K562 (cell line): ENCODE measurements around the gene TACR2. TPM values are rescaled to one million over a fixed set of nuclear protein-coding genes. Genes with fewer than 3 reads are reported as not detected.

Experiments used
- ATAC-seq: fragments of 200-7000 bp; cut with Tn5 transposase; 3 replicates; pipeline ENCODE4 v1.9.1; 2020; ENCODE audit warnings: moderate library complexity
- BruUV-seq: library from RNA; stranded (reverse); fragments of 400-500 nt; replicated peaks from 2 replicates; lab custom pipeline; 2021; lab: Mats Ljungman, UMichigan
- CTCF ChIA-PET: fragments of 300-600 bp; formaldehyde crosslinking; extraction: SDS; loops from one replicate; lab custom pipeline; 2021; ENCODE audit warnings: low intra/inter-chr PET ratio; lab: Yijun Ruan, JAX
- POLR2A ChIA-PET: fragments of 300-600, 350-650 bp; sonication (Branson Sonifier 250); formaldehyde crosslinking; extraction: SDS; loops from one replicate; lab custom pipeline; 2021; ENCODE audit warnings: antibody characterized with exemption, inconsistent platforms; lab: Yijun Ruan, JAX
- DNase-seq, 4 experiments: peaks; one replicate each; pipeline versions ENCODE4 v3.0.0 to v3.0.0-alpha.2; 2011 to 2018; ENCODE audit warnings: low spot score in 3 of 4, mixed read lengths in 3 of 4; ENCODE audit errors: extremely low read depth in 1 of 4
- FAIRE-seq: peaks from 2 replicates; lab custom pipeline; 2011; peaks lifted over from hg19 to GRCh38; lab: Jason Lieb, UNC
- H2AFZ ChIP-seq: 2 replicates; pipeline ENCODE4 v1.6.0; 2011; ENCODE audit warnings: low read depth, low read length, control low read depth, inconsistent platforms
- H3K27ac ChIP-seq: fragments of 200-600 bp; 3 replicates; pipeline ENCODE4 v1.8.0; 2011; ENCODE audit warnings: low read depth, mild to moderate bottlenecking, control low read depth, inconsistent platforms, low read length, moderate library complexity, mixed read lengths; ENCODE audit errors: extremely low read depth
- H3K27me3 ChIP-seq, 2 experiments: fragments of 300-600 bp in 1 of 2; 2 replicates in 1 of 2; 3 replicates in 1 of 2; pipeline versions ENCODE4 v1.6.0 to v1.8.0; 2011; ENCODE audit warnings: inconsistent platforms in 2 of 2, low read length in 2 of 2, mild to moderate bottlenecking in 1 of 2, mixed read lengths in 1 of 2, moderate library complexity in 1 of 2; ENCODE audit not compliant: control insufficient read depth in 2 of 2, insufficient read depth in 2 of 2
- H3K36me3 ChIP-seq: fragments of 300-600 bp; 3 replicates; pipeline ENCODE4 v1.8.0; 2011; ENCODE audit warnings: mild to moderate bottlenecking, low read length, inconsistent platforms; ENCODE audit not compliant: control insufficient read depth, insufficient read depth
- H3K4me1 ChIP-seq, 2 experiments: fragments of 200-600 bp in 1 of 2; replicated peaks in 1 of 2; 2 replicates in 1 of 2; 3 replicates in 1 of 2; pipeline versions ENCODE4 v1.5.1 to v1.8.0; 2011; ENCODE audit warnings: inconsistent platforms in 2 of 2, low read length in 2 of 2, mild to moderate bottlenecking in 1 of 2, mixed read lengths in 1 of 2, moderate library complexity in 1 of 2; ENCODE audit not compliant: control insufficient read depth in 2 of 2, insufficient read depth in 2 of 2
- H3K4me2 ChIP-seq: 2 replicates; pipeline ENCODE4 v1.6.1; 2011; ENCODE audit warnings: low read length, control low read depth, inconsistent platforms, mixed read lengths; ENCODE audit not compliant: insufficient read depth
- H3K4me3 ChIP-seq: fragments of 200-600 bp; sonication (generic), shearing (Covaris generic); 2 replicates; pipeline ENCODE4 v1.5.1; 2016; ENCODE audit warnings: control low read depth, inconsistent platforms
- H3K79me2 ChIP-seq: fragments of 200-600 bp; 3 replicates; pipeline ENCODE4 v1.8.0; 2011; ENCODE audit warnings: low read length, inconsistent platforms; ENCODE audit not compliant: control insufficient read depth, insufficient read depth
- H3K9ac ChIP-seq, 2 experiments: 2 replicates each; pipeline versions ENCODE4 v1.6.0 to v1.6.1; 2011; ENCODE audit warnings: low read depth in 2 of 2, low read length in 2 of 2, control low read depth in 1 of 2, inconsistent platforms in 1 of 2, mild to moderate bottlenecking in 1 of 2, mixed read lengths in 1 of 2; ENCODE audit not compliant: insufficient read depth in 1 of 2
- H3K9me1 ChIP-seq: one replicate; pipeline ENCODE4 v1.6.0; 2011; ENCODE audit warnings: inconsistent platforms, mild to moderate bottlenecking, low read length, moderate library complexity; ENCODE audit not compliant: control insufficient read depth, insufficient read depth
- H3K9me3 ChIP-seq: replicated peaks from 2 replicates; pipeline ENCODE4 v1.5.1; 2011; ENCODE audit warnings: low read depth, low read length, inconsistent platforms; ENCODE audit not compliant: control insufficient read depth, insufficient read depth
- H4K20me1 ChIP-seq: replicated peaks from 2 replicates; pipeline ENCODE4 v1.6.1; 2011; ENCODE audit warnings: low read length, inconsistent platforms, mixed read lengths; ENCODE audit not compliant: control insufficient read depth, insufficient read depth
- BRCA1 ChIP-seq, 2 experiments: fragments of 450-650 bp in 1 of 2; sonication (generic) in 1 of 2; formaldehyde crosslinking in 1 of 2; IDR thresholded peaks; 2 replicates each; pipeline versions ENCODE4 v1.5.0 to v1.6.1; 2017 to 2020; ENCODE audit warnings: mild to moderate bottlenecking in 1 of 2, missing genetic modification reagents in 1 of 2
- FOSL1 ChIP-seq: fragments of 200-800 bp; sonication (Bioruptor generic); conservative IDR thresholded peaks from 2 replicates; pipeline ENCODE4 v1.6.1; 2016; ENCODE audit warnings: missing genetic modification characterization, missing compliant biosample characterization
- FOXA3 ChIP-seq, 2 experiments: fragments of 450-650 bp in 1 of 2; sonication (generic) in 1 of 2; formaldehyde crosslinking; IDR thresholded peaks in 1 of 2; conservative IDR thresholded peaks in 1 of 2; 2 replicates each; pipeline versions ENCODE4 v1.4.0 to v1.8.0; 2020 to 2022; ENCODE audit warnings: mild to moderate bottlenecking in 2 of 2, missing genetic modification reagents in 1 of 2
- GABPB1 ChIP-seq: sonication (generic); formaldehyde crosslinking; IDR thresholded peaks from 2 replicates; pipeline ENCODE4 v1.8.0; 2022; ENCODE audit warnings: mild to moderate bottlenecking, missing genetic modification reagents
- KDM5B ChIP-seq: fragments of 200-600 bp; sonication (generic); IDR thresholded peaks from 2 replicates; pipeline ENCODE4 v1.6.1; 2012; ENCODE audit warnings: low read depth, mild to moderate bottlenecking, moderate library complexity, low read length, control low read depth, inconsistent platforms; ENCODE audit not compliant: insufficient replicate concordance
- RHOXF2B ChIP-seq: fragments of 250-450 bp; sonication (Bioruptor Pico); conservative IDR thresholded peaks from 2 replicates; pipeline ENCODE4 v1.5.1; 2021
- ZNF263 ChIP-seq: sonication (generic); formaldehyde crosslinking; IDR thresholded peaks from 2 replicates; pipeline ENCODE4 v1.8.0; 2022; ENCODE audit warnings: mild to moderate bottlenecking, missing genetic modification reagents, borderline replicate concordance
- ZNF639 ChIP-seq, 2 experiments: fragments of 200-800 bp in 1 of 2; sonication (Bioruptor generic) in 1 of 2; sonication (generic) in 1 of 2; formaldehyde crosslinking in 1 of 2; IDR thresholded peaks in 1 of 2; conservative IDR thresholded peaks in 1 of 2; 2 replicates each; pipeline versions ENCODE4 v1.5.0 to v1.6.1; 2016 to 2020; ENCODE audit warnings: missing compliant biosample characterization in 1 of 2, missing genetic modification characterization in 1 of 2, missing genetic modification reagents in 1 of 2
- WGBS: fragments of 100-300 bp; shearing (Covaris generic); methylation state at CpG from one replicate; pipeline ENCODE4 v1.1.6; 2016; ENCODE audit warnings: low coverage, mixed read lengths; ENCODE audit not compliant: insufficient coverage; ENCODE audit errors: missing lambda C conversion rate; 5-methylcytosine and 5-hydroxymethylcytosine counted together
- in situ Hi-C: fragments of 300-500 bp; cut with MboI; formaldehyde crosslinking; loops from 4 replicates; pipeline ENCODE4 v1.15.0; 2018; ENCODE audit warnings: inconsistent platforms, mixed read lengths
- intact Hi-C: fragments of 100-400 bp; cut with micrococcal nuclease; formaldehyde crosslinking; loops from 2 replicates; pipeline ENCODE4 v1.14.2; 2022
- polyA plus RNA-seq, 8 experiments: library from polyadenylated mRNA; depleted of rRNA in 4 of 8; stranded (reverse) in 5 of 8; unstranded in 3 of 8; fragments of >200 nt; fragmentation: Nextera tagmentation in 2 of 8; fragmentation: Illumina TruSeq in 1 of 8; extraction: Ambion mirVana in 2 of 8; extraction: Trizol in 1 of 8; gene quantifications; 2 replicates each; pipeline versions ENCODE4 v1.2.1 to v1.2.3, GENCODE V29; 2011 to 2014; ENCODE audit warnings: inconsistent platforms in 1 of 8, missing spikeins in 1 of 8
- total RNA-seq, 7 experiments: library from RNA; depleted of rRNA in 6 of 7; stranded (reverse); fragments of >200 nt in 6 of 7; fragmentation: Illumina TruSeq in 2 of 7; extraction: Trizol in 2 of 7; gene quantifications; 2 replicates each; pipeline versions ENCODE4 v1.2.1 to v1.2.3, GENCODE V29; 2011 to 2021; ENCODE audit warnings: low replicate concordance in 1 of 7

Gene TACR2
- total and polyA plus RNA-seq, 9 of the 15 experiments (the other 6 are each of a cell fraction or from before 2014, with no cell fraction given), result not detected

DNA sequence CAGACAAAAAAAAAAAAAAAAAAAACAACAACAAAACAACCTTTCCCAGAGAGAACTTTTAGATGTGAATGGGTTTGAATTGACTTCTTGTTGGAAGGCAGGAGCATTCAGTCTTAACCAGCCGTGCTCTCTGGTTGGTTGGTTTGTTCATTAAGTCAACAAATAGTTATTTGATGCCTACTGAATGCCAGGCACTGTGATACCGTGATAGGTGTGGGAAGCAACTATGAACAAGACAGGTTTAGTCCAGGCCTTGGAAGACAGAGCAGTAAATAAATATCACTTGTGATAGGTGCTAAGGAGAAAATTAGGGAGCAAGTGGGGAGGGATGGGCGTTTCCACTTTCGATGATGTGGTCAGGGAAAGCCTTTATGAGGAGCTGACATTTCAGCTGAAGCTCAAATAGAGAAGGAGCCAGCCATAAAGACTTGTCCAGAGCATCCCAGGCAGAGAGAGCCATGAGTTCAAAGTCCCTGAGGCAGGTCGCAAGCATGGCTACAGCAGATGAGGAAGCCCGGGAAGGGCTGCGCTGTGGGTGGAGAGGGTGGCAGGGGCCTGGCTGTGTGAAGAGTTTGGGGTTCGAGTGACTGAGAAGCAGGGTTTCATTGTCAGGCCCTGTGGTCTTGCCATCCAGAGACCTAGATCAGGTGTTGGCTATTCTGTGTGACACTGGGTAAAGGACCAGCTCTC, 42.5 kb upstream of the TACR2 start:
- ChIA-PET CTCF (interaction anchor here (0.6 kb wide), 1 partner anchor 725 kb away, joined by 3 read pairs; no protein-coding TSS in a partner anchor), POLR2A (interaction anchor here (0.6 to 0.9 kb wide), 2 partner anchors 11 to 25 kb away, joined by 4 to 5 read pairs; no protein-coding TSS in a partner anchor)
- peaks cover 6 to 22% of the 10 kb centered on the region in 2 experiments for H3K4me1 ChIP-seq
- intact Hi-C loops, result no loop called here
- no peak overlapping the region for H3K4me2 ChIP-seq
- no peaks in the 10 kb centered on the region for H3K79me2 ChIP-seq
- H3K9ac ChIP-seq, result no peak overlapping the region
- no peaks in the 10 kb centered on the region for H3K9me3 ChIP-seq
- TF ChIP-seq FOXA3 (CRISPR knock-in tag; conservative IDR thresholded peaks at IDR 0.05 in 1 of 2, IDR thresholded peaks at IDR 0.05 in 1 of 2) (no peak), FOSL1 (tag) (no peak), RHOXF2B (CRISPR knock-in tag) (no peak), BRCA1 (IDR thresholded peaks at IDR 0.05) (no peak), BRCA1 (CRISPR knock-in tag; IDR thresholded peaks at IDR 0.05) (no peak), ZNF639 (CRISPR knock-in tag; conservative IDR thresholded peaks at IDR 0.05 in 1 of 2, IDR thresholded peaks at IDR 0.05 in 1 of 2) (no peak), KDM5B (no peak), ZNF263 (no peak), GABPB1 (0 out of 2 replicates have a peak, but pooled peaks have one; percentile 23)
- H4K20me1 ChIP-seq, result no peaks in the 10 kb centered on the region
- no peak overlapping the region for H2AFZ ChIP-seq
- H3K4me3 ChIP-seq, result no peak overlapping the region
- 24% methylated on average over 8 of the region's 8 CpGs for WGBS
- in situ Hi-C loops, result no loop called here
- FAIRE-seq (no peak), DNase-seq (no peak), ATAC-seq (no peak)
- no peaks in the 10 kb centered on the region for H3K9me1 ChIP-seq
- no peak overlapping the region for H3K27ac ChIP-seq
- no TSS peak for BruUV-seq
- H3K36me3 ChIP-seq, result no peaks in the 10 kb centered on the region
- no peaks in the 10 kb centered on the region for H3K27me3 ChIP-seq
